ENCODE results near the gene LCE5A.

LCE5A gene

GRCh38 chr1:152510503-152510902, at the start of gene LCE5A:
Gene LCE5A, plus strand, starts transcription at chr1:152510803. Its CDS starts 732 bp downstream, at chr1:152511535.
- no peak for TF ChIP-seq CTCF (IDR thresholded peaks at IDR 0.05)
- H3K4me3 ChIP-seq = no peak within 1 kb of the TSS
- no peak for DNase-seq (ENCODE audit: low spot score)
- H3K27ac ChIP-seq = no peak within 1 kb of the TSS

GRCh38 chr1:152461544-152461943, 49.1 kb upstream of the LCE5A start:
- peak; percentile 52 for TF ChIP-seq CTCF (IDR thresholded peaks at IDR 0.05)
- H3K4me3 ChIP-seq = no peak overlapping the region
- no peak for DNase-seq (ENCODE audit: low spot score)
- H3K27ac ChIP-seq = no peak overlapping the region

GRCh38 chr1:152462636-152463035, 48.0 kb upstream of the LCE5A start:
- TF ChIP-seq CTCF (IDR thresholded peaks at IDR 0.05) = no peak

GRCh38 chr1:152466217-152466616, 44.4 kb upstream of the LCE5A start:
- Histone ChIP-seq H3K27ac (no peak overlapping the region), H3K4me3 (no peak overlapping the region)
- no peak for DNase-seq (ENCODE audit: low spot score)
- no peak for TF ChIP-seq CTCF (IDR thresholded peaks at IDR 0.05)

More at GRCh38 chr1:152462636-152463035, 48.0 kb upstream of the LCE5A start:
- H3K4me3 ChIP-seq = no peak overlapping the region
- no peak for DNase-seq (ENCODE audit: low spot score)
- H3K27ac ChIP-seq = no peak overlapping the region

GRCh38 chr1:152473887-152474537, 36.6 kb upstream of the LCE5A start:
- Histone ChIP-seq H3K4me3 (no peak overlapping the region), H3K27ac (no peak overlapping the region)
- no peak for DNase-seq (ENCODE audit: low spot score)
- no peak for TF ChIP-seq CTCF (IDR thresholded peaks at IDR 0.05)

GRCh38 chr1:152479792-152480595, 30.6 kb upstream of the LCE5A start:
- no peak for DNase-seq (ENCODE audit: low spot score)
- peak; percentile 15 for TF ChIP-seq CTCF (IDR thresholded peaks at IDR 0.05)
- no peak overlapping the region for H3K27ac ChIP-seq
- H3K4me3 ChIP-seq = no peak overlapping the region
